OCI-M2 (cell line): ENCODE results near the gene PTPN11.
"Not testable (repeated sequence)": the region's sequence is repeated elsewhere in the genome, so short reads cannot be mapped to it uniquely, and the experiment has no call there.

Experiments used
- DNase-seq: peaks from one replicate; lab custom pipeline; 2025; ENCODE audit not compliant: unreplicated experiment; lab: John Stamatoyannopoulos, UW

The PTPN11 gene

GRCh38 chr12:112447106-112447505 lies 28.4 kb downstream of the PTPN11 start:
- DNase-seq: no peak

DNA sequence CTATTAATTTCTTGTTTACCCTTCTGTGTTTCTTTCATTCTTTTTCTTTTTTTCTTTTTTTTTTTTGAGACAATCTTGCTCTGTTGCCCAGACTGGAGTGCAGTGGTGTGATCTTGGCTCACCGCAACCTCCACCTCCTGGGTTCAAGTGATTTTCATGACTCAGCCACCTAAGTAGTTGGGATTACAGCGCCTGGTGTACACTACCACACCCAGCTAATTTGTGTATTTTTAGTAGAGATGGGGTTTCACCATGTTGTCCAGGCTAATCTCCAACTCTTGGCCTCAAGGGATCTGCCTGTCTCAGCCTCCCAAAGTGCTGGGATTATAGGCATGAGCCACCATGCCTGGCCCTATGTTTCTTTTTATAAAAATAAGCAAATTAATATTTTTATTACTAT lies 29.4 kb downstream of the PTPN11 start:
- DNase-seq: not testable (repeated sequence)

GRCh38 chr12:112450725-112451124 lies 32.0 kb downstream of the PTPN11 start:
- DNase-seq: no peak

DNA sequence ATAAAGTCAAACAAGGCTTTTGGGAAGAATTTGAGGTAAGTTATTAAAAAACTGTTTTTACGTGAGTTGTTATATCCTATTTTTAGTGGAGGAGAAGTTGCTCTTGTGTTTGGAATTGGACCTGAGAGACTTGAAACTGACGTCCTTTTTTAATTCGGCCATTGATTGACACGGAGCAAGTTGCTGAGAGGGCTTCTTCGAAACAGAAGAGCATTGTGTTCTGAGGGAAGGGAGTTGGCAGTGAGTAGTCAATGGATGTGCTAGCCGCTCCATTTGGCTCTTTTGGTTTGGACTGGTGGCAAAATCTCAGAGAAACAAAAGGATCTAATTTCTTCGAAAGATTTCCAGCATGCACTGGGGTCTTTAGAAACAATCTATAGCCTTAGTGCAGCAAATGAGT lies 37.3 kb downstream of the PTPN11 start:
- no peak for DNase-seq

DNA sequence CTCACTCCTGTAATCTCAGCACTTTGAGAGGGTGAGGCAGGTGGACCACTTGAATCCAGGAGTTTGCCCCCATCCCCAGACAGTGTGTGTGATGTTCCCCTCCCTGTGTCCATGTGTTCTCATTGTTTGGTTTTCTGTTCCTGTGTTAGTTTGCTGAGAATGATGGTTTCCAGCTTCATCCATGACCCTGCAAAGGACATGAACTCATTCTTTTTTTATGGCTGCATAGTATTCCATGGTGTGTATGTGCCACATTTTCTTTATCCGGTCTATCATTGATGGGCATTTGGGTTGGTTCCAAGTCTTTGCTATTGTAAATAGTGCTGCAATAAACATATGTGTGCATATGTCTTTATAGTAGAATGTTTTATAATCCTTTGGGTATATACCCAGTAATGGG lies 38.4 kb downstream of the PTPN11 start:
- DNase-seq: not testable (repeated sequence)

DNA sequence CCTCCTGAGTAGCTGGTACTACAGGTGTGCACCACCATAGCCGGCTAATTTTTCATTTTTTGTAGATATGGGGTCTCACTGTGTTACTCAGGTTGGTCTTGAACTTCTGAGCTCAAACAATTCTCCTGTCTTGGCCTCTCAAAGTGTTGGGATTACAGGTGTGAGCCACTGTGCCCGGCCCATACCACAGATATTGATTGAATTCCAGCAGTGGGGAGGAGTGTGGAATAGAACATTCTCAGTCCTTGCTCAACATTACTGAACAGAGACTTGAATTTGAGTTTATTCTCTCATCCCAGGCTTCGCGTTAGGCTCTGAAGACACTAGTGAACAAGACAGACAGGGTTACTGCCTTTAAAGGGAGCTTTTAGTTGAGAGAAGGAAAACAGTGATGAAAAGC lies 39.6 kb downstream of the PTPN11 start:
- DNase-seq: no peak

DNA sequence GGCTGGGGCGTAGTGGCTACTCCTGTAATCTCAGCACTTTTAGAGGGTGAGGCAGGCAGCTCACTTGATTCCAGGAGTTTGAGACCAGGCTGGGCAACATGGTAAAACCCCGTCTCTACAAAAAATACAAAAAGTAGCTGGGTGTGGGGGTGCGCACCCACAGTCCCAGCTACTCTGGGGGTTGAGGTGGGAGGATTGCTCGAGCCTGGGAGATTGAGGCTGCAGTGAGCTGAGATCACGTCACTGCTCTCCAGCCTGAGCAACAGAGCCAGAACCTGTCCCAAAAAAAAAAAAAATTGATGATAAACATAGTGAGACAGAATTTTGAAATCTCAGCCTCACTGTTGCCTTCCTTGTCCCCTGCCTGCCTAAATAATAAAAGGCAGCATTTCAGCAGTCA lies 40.0 kb downstream of the PTPN11 start:
- DNase-seq: no peak

GRCh38 chr12:112463478-112463877 lies 44.7 kb downstream of the PTPN11 start:
- DNase-seq: no peak

DNA sequence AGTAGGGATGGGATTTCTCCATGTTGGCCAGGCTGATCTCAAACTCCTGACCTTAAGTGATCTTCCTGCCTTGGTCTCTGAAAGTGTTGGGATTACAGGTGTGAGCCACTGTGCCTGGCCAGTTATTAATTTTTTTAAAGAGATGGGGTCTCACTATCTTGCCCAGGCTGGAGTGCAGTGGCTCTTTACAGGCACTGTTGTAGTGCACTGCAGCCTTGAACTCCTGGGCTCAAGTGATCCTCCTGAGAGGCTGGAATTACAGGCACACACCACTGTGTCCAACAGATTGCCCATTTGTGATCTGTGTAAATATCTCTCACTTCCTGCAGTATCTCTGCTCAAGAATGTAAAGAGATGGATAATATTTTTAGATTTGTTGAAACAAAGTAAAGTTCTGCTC lies 45.9 kb downstream of the PTPN11 start:
- DNase-seq: no peak

DNA sequence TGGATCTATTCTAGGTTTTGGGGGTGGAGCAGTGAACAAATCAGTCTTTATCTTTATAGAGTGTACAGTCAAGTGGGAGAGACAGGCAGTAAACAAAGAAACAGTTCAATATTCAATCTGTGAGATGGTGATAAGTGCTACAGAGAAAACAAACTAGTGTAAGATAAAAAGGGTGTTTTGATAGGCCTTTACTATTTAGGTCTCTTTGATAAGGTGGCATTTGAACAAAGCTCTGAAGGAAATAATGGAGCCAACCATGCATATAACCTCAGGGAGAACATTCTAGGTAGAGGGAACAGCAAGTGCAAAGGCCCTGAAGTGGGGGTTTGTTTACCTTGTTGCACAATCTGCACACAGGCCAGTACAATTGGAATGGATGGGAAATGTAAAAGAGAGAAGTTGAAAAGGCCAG lies 47.3 kb downstream of the PTPN11 start:
- no peak for DNase-seq

DNA sequence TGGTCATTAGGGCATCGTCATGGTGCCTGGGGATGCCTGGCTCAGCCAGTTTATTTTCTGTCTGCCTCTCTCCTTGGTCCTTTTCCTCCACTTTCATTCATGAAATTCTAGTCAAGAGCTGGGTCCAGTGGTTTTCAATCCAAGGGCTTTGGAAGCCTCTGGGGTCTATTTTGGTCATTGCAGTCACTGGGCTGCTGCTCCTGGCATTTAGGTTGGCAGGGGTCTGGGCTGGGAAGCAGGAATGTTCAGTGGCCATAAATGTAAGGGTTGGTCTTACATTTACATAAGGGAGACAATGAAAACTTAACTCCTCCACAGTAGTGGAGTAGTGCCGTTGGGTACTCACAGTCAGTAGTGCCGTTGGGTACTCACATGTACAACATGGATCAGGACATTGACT lies 48.1 kb downstream of the PTPN11 start:
- DNase-seq: no peak

- DNase-seq: no peak
Measured at GRCh38 chr12:112468046-112468445, 49.3 kb downstream of the PTPN11 start.

DNA sequence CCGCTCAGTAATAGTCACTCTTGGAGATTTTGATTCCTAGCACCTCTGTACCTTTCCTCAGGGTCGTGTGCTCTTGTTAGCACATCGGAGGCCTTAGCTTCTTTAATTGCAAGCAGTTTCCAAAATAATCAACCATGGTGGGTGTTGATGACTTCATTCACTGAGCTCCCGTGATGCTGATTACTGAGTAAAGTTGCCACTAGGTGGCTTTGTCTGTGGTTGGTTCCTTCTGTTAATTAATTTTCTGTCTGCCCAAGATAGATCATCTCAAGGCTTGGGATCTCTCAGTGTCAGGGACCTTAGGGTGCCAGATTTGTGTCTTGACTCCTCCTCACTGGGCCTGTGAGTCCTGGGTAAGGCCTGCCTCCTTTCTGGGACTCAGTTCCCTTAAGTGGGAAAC lies 54.3 kb downstream of the PTPN11 start:
- no peak for DNase-seq

- DNase-seq: no peak
Measured at GRCh38 chr12:112479413-112479812, 60.7 kb downstream of the PTPN11 start.

- no peak for DNase-seq
Measured at GRCh38 chr12:112480931-112481330, 62.2 kb downstream of the PTPN11 start.

- no peak for DNase-seq
Measured at GRCh38 chr12:112482733-112483132, 64.0 kb downstream of the PTPN11 start.

DNA sequence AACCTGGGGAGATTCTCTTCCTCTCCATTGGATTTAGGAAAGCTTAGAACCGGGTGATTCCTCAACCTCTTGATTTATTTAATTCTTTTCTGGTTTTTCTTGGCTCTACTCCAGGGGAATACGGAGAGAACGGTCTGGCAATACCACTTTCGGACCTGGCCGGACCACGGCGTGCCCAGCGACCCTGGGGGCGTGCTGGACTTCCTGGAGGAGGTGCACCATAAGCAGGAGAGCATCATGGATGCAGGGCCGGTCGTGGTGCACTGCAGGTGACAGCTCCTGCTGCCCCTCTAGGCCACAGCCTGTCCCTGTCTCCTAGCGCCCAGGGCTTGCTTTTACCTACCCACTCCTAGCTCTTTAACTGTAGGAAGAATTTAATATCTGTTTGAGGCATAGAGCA lies 67.6 kb downstream of the PTPN11 start:
- DNase-seq: no peak

GRCh38 chr12:112488257-112488876 lies 69.6 kb downstream of the PTPN11 start:
- no peak for DNase-seq

DNA sequence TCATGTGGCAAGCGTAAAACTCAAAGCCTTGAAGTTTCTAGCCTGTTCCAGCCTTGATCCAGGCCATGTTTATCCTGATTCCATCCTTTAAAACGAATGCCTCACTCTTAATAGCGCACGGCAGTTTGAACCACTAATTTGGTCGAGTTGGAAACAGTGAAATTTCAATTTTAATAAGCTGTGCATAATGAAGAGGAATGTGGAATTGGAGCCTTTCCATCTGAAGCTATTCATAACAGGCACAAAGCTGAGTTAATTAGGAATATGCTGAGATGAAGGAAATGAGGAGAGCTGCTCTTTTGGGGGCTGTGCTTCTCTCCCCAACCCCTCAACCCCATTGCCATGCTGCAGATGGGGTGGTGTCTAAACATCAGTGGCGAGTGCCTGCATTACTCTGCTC lies 70.7 kb downstream of the PTPN11 start:
- no peak for DNase-seq

DNA sequence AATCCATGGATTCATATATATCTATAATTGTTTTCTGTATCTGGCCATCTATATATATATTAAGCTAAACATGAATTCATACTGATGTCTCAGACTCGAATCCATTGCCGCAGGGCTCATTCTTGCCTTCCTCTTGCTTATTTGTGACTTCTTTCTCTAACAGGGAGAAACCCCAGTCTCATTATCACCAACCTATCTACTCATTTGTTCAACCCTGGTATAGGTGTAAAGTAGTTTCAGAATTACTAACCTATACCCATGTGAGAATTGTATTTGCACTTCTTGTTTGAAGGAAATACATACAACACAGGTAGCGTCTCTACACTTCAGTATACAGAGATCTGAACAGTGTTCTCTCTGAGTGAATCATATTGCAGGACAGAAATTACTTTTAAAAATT lies 77.7 kb downstream of the PTPN11 start:
- DNase-seq: no peak

- no peak for DNase-seq
Measured at GRCh38 chr12:112498580-112498979, 79.8 kb downstream of the PTPN11 start.

GRCh38 chr12:112503512-112503911 lies 84.8 kb downstream of the PTPN11 start:
- DNase-seq: no peak

GRCh38 chr12:112506513-112507166 lies 87.9 kb downstream of the PTPN11 start:
- DNase-seq: no peak
